Measurements from ENCODE around the gene SETD1A.

GRCh38 chr16:30937692-30938091, 19.9 kb upstream of the SETD1A start:
- TF ChIP-seq EZH2 (IDR thresholded peaks at IDR 0.05; ENCODE audit: insufficient read depth, poor library complexity, severe bottlenecking): no peak
- TF ChIP-seq EZH2phosphoT487 (IDR thresholded peaks at IDR 0.05; ENCODE audit: insufficient read depth, low read depth): no peak
